Measurements from ENCODE around the gene OR4K14. TPM values are rescaled to one million over a fixed set of nuclear protein-coding genes. Genes with fewer than 3 reads are reported as not detected.
"Not testable (repeated sequence)": the region's sequence is repeated elsewhere in the genome, so short reads cannot be mapped to it uniquely, and the experiment has no call there.

OR4K14 gene
- total and polyA plus RNA-seq, 2 donors (not counting 1 experiment from before 2014, with no cell fraction given), result not detected

GRCh38 chr14:19974844-19975243 lies 44.3 kb downstream of the OR4K14 start:
- Histone ChIP-seq H2AFZ (ENCODE audit: low read length) (no peak overlapping the region), H3K79me2 (ENCODE audit: control insufficient read depth, insufficient read depth, low read length) (no peaks in the 10 kb centered on the region), H3K4me3 (replicated peaks in 1 of 4; ENCODE audit: control extremely low read depth in 1 of 4, insufficient read depth in 1 of 4, low read depth in 3 of 4, low read length in 4 of 4) (no peak overlapping the region), H3K9me3 (ENCODE audit: control insufficient read depth, insufficient read depth, low read depth, low read length) (no peaks in the 10 kb centered on the region), H3K36me3 (ENCODE audit: control insufficient read depth, insufficient read depth, low read length) (no peaks in the 10 kb centered on the region), H3K9ac (ENCODE audit: insufficient read depth, low read length) (no peak overlapping the region), H3K27ac (ENCODE audit: insufficient read depth, low read length) (no peak overlapping the region), H3K4me1 (ENCODE audit: control insufficient read depth, extremely low read depth, insufficient read depth, low read length) (no peaks in the 10 kb centered on the region), H4K20me1 (ENCODE audit: control insufficient read depth, extremely low read depth, insufficient read depth, low read length) (no peaks in the 10 kb centered on the region), H3K27me3 (ENCODE audit: control insufficient read depth, insufficient read depth, low read length) (no peaks in the 10 kb centered on the region), H3K4me2 (ENCODE audit: extremely low read depth, insufficient read depth, low read length) (no peak overlapping the region)
- no peak for DNase-seq (ENCODE audit: low read depth in 2 of 2)
- no peak for TF ChIP-seq EZH2 (IDR thresholded peaks at IDR 0.05; ENCODE audit: low read length, missing control alignments)
- TF ChIP-seq CTCF (conservative IDR thresholded peaks at IDR 0.05 in 1 of 2, IDR thresholded peaks at IDR 0.05 in 1 of 2; ENCODE audit: low read depth in 1 of 2, low read length in 2 of 2), result no peak

- H3K79me2 ChIP-seq (ENCODE audit: control insufficient read depth, insufficient read depth, low read length); H3K36me3 ChIP-seq (ENCODE audit: control insufficient read depth, insufficient read depth, low read length); H3K4me3 ChIP-seq (replicated peaks in 1 of 4; ENCODE audit: control extremely low read depth in 1 of 4, insufficient read depth in 1 of 4, low read depth in 3 of 4, low read length in 4 of 4); H4K20me1 ChIP-seq (ENCODE audit: control insufficient read depth, extremely low read depth, insufficient read depth, low read length); H3K27ac ChIP-seq (ENCODE audit: insufficient read depth, low read length); H3K4me2 ChIP-seq (ENCODE audit: extremely low read depth, insufficient read depth, low read length); H3K27me3 ChIP-seq (ENCODE audit: control insufficient read depth, insufficient read depth, low read length); H3K4me1 ChIP-seq (ENCODE audit: control insufficient read depth, extremely low read depth, insufficient read depth, low read length); H3K9ac ChIP-seq (ENCODE audit: insufficient read depth, low read length); H3K9me3 ChIP-seq (ENCODE audit: control insufficient read depth, insufficient read depth, low read depth, low read length); DNase-seq (ENCODE audit: low read depth in 2 of 2); H2AFZ ChIP-seq (ENCODE audit: low read length): not testable (repeated sequence)
Measured at GRCh38 chr14:19969735-19970134, 49.4 kb downstream of the OR4K14 start.

Other genes with a start within 250 kb of the OR4K14 start
- not detected in 2 replicates for gene OR4M1, start 245.8 kb downstream of the OR4K14 start, total RNA-seq
- not detected in 2 replicates for gene OR4M1, start 245.8 kb downstream of the OR4K14 start, polyA plus RNA-seq
- gene OR4N2, start 215.5 kb downstream of the OR4K14 start, total RNA-seq, result not detected in 2 replicates
- not detected in 2 replicates for gene OR4N2, start 215.5 kb downstream of the OR4K14 start, polyA plus RNA-seq
- gene OR4K2, start 144.2 kb downstream of the OR4K14 start, total RNA-seq, result not detected in 2 replicates
- gene OR4K2, start 144.2 kb downstream of the OR4K14 start, polyA plus RNA-seq, result not detected in 2 replicates
- gene OR4K5, start 98.7 kb downstream of the OR4K14 start, total RNA-seq, result not detected in 2 replicates
- not detected in 2 replicates for gene OR4K5, start 98.7 kb downstream of the OR4K14 start, polyA plus RNA-seq
- gene OR4K1, start 88.4 kb downstream of the OR4K14 start, total RNA-seq, result not detected in 2 replicates
- not detected in 2 replicates for gene OR4K1, start 88.4 kb downstream of the OR4K14 start, polyA plus RNA-seq
- gene OR4K15, start 43.7 kb downstream of the OR4K14 start, total RNA-seq, result not detected in 2 replicates
- gene OR4K15, start 43.7 kb downstream of the OR4K14 start, polyA plus RNA-seq, result not detected in 2 replicates
- not detected in 2 replicates for gene OR4Q2, start 17.1 kb downstream of the OR4K14 start, total RNA-seq
- not detected in 2 replicates for gene OR4Q2, start 17.1 kb downstream of the OR4K14 start, polyA plus RNA-seq
- not detected in 2 replicates for gene OR4K13, start 16.7 kb upstream of the OR4K14 start, total RNA-seq
- gene OR4K13, start 16.7 kb upstream of the OR4K14 start, polyA plus RNA-seq, result not detected in 2 replicates
- not detected in 2 replicates for gene OR4L1, start 40.7 kb upstream of the OR4K14 start, total RNA-seq
- gene OR4L1, start 40.7 kb upstream of the OR4K14 start, polyA plus RNA-seq, result not detected in 2 replicates
- not detected in 2 replicates for gene OR4K17, start 91.4 kb upstream of the OR4K14 start, total RNA-seq
- not detected in 2 replicates for gene OR4K17, start 91.4 kb upstream of the OR4K14 start, polyA plus RNA-seq
- not detected in 2 replicates for gene OR4N5, start 119.5 kb upstream of the OR4K14 start, total RNA-seq
- not detected in 2 replicates for gene OR4N5, start 119.5 kb upstream of the OR4K14 start, polyA plus RNA-seq
- not detected in 2 replicates for gene OR11G2, start 171.6 kb upstream of the OR4K14 start, total RNA-seq
- gene OR11G2, start 171.6 kb upstream of the OR4K14 start, polyA plus RNA-seq, result not detected in 2 replicates
- not detected in 2 replicates for gene OR11H6, start 204.4 kb upstream of the OR4K14 start, total RNA-seq
- not detected in 2 replicates for gene OR11H6, start 204.4 kb upstream of the OR4K14 start, polyA plus RNA-seq
- not detected in 2 replicates for gene OR11H7, start 209.7 kb upstream of the OR4K14 start, total RNA-seq
- gene OR11H7, start 209.7 kb upstream of the OR4K14 start, polyA plus RNA-seq, result not detected in 2 replicates
- gene OR11H4, start 220.0 kb upstream of the OR4K14 start, total RNA-seq, result not detected in 2 replicates
- not detected in 2 replicates for gene OR11H4, start 220.0 kb upstream of the OR4K14 start, polyA plus RNA-seq